Umbilical cord (tissue), 2 donors: Measurements from ENCODE around the gene VGLL4. TPM values are rescaled to one million over a fixed set of nuclear protein-coding genes. Genes with fewer than 3 reads are reported as not detected.
A peak's percentile ranks its signal among the peaks of the same experiment; 100 is the strongest.
"Not testable (repeated sequence)": the region's sequence is repeated elsewhere in the genome, so short reads cannot be mapped to it uniquely, and the experiment has no call there.

Experiments
- DNase-seq: peaks from one replicate; pipeline ENCODE4 v3.0.0-alpha.2; 2015; ENCODE audit warnings: low spot score
- total RNA-seq: library from RNA; depleted of rRNA; stranded (reverse); fragments of >200 nt; gene quantifications from one replicate; pipeline ENCODE4 v1.2.3, GENCODE V29; 2014; ENCODE audit warnings: low replicate concordance; ENCODE audit not compliant: insufficient read depth

VGLL4 gene
- total RNA-seq = 122 TPM

GRCh38 chr3:11643605-11644087 lies at the start of gene VGLL4:
Gene VGLL4 (minus strand): TSS chr3:11643915. CDS start chr3:11643518, 397 bp downstream.
- DNase-seq = peak; percentile 98

- no peak for DNase-seq
Measured at GRCh38 chr3:11692532-11692813, 48.8 kb upstream of the VGLL4 start.

- no peak for DNase-seq
Measured at GRCh38 chr3:11691767-11692531, 48.2 kb upstream of the VGLL4 start.

- peak; percentile 25 for DNase-seq
Measured at GRCh38 chr3:11690863-11691766, 47.4 kb upstream of the VGLL4 start.

- DNase-seq = no peak
Measured at GRCh38 chr3:11689749-11690148, 46.0 kb upstream of the VGLL4 start.

GRCh38 chr3:11684980-11685379 lies 41.3 kb upstream of the VGLL4 start:
- DNase-seq = not testable (repeated sequence)

- DNase-seq = no peak
Measured at GRCh38 chr3:11680509-11680908, 36.8 kb upstream of the VGLL4 start.

- DNase-seq = no peak
Measured at GRCh38 chr3:11679964-11680363, 36.2 kb upstream of the VGLL4 start.

GRCh38 chr3:11672363-11672762 lies 28.6 kb upstream of the VGLL4 start:
- no peak for DNase-seq

GRCh38 chr3:11671648-11672100 lies 28.0 kb upstream of the VGLL4 start:
- peak; percentile 35 for DNase-seq

- DNase-seq = no peak
Measured at GRCh38 chr3:11668243-11669235, 24.8 kb upstream of the VGLL4 start.

- no peak for DNase-seq
Measured at GRCh38 chr3:11665331-11665730, 21.6 kb upstream of the VGLL4 start.

GRCh38 chr3:11662392-11662990 lies 18.8 kb upstream of the VGLL4 start:
- DNase-seq = no peak

- DNase-seq = no peak
Measured at GRCh38 chr3:11661827-11662226, 18.1 kb upstream of the VGLL4 start.

GRCh38 chr3:11661052-11661656 lies 17.4 kb upstream of the VGLL4 start:
- DNase-seq = no peak

GRCh38 chr3:11660242-11660641 lies 16.5 kb upstream of the VGLL4 start:
- DNase-seq = no peak

- DNase-seq = no peak
Measured at GRCh38 chr3:11658180-11658579, 14.5 kb upstream of the VGLL4 start.

GRCh38 chr3:11655196-11655928 lies 11.6 kb upstream of the VGLL4 start:
- DNase-seq = no peak

- no peak for DNase-seq
Measured at GRCh38 chr3:11654166-11654565, 10.5 kb upstream of the VGLL4 start.
